A549 (cell line): Measurements from ENCODE around the gene HEG1. TPM values are rescaled to one million over a fixed set of nuclear protein-coding genes. Genes with fewer than 3 reads are reported as not detected.
A peak's percentile ranks its signal among the peaks of the same experiment; 100 is the strongest.

Source experiments
- ATAC-seq, 2 experiments: fragments of 200-7000 bp in 1 of 2; fragments of >200 bp in 1 of 2; cut with Nextera tagmentation in 1 of 2; cut with Tn5 transposase in 1 of 2; 3 replicates each; pipeline versions ENCODE4 v1.8.0 to v1.9.1; 2018 to 2020; ENCODE audit warnings: mild to moderate bottlenecking in 1 of 2, moderate library complexity in 1 of 2
- CTCF ChIA-PET: fragments of 300-600 bp; sonication (Branson Sonifier 250); formaldehyde crosslinking; extraction: SDS; loops from one replicate; lab custom pipeline; 2021; ENCODE audit warnings: antibody characterized with exemption, inconsistent platforms; lab: Yijun Ruan, JAX
- POLR2A ChIA-PET: fragments of 350-600 bp; formaldehyde crosslinking; extraction: SDS; loops from one replicate; lab custom pipeline; 2021; ENCODE audit warnings: antibody characterized with exemption, inconsistent platforms; lab: Yijun Ruan, JAX
- DNase-seq, 2 experiments: peaks; one replicate each; pipeline versions ENCODE4 v3.0.0 to v3.0.0-alpha.2; 2011 to 2016; ENCODE audit warnings: low read depth in 1 of 2, low spot score in 1 of 2
- FAIRE-seq: peaks from 2 replicates; lab custom pipeline; 2011; peaks lifted over from hg19 to GRCh38; lab: Jason Lieb, UNC
- H3K27ac ChIP-seq, 2 experiments: fragments of >200 bp; sonication (Bioruptor Twin); formaldehyde crosslinking; 3 replicates each; pipeline ENCODE4 v1.5.1; 2016 to 2017
- H3K4me1 ChIP-seq: fragments of >200 bp; sonication (Bioruptor Twin); formaldehyde crosslinking; 3 replicates; pipeline ENCODE4 v1.6.1; 2016
- H3K4me2 ChIP-seq: fragments of >200 bp; sonication (Bioruptor Twin); formaldehyde crosslinking; 3 replicates; pipeline ENCODE4 v1.6.1; 2016
- H3K4me3 ChIP-seq: fragments of >200 bp; sonication (Bioruptor Twin); formaldehyde crosslinking; 3 replicates; pipeline ENCODE4 v1.5.1; 2016
- H3K9me3 ChIP-seq: fragments of >200 bp; sonication (Bioruptor Twin); formaldehyde crosslinking; 3 replicates; pipeline ENCODE4 v1.6.1; 2016
- BCL3 ChIP-seq: fragments of >200 bp; sonication (Bioruptor Twin); formaldehyde crosslinking; IDR thresholded peaks from 3 replicates; pipeline ENCODE4 v1.6.1; 2016
- CBX2 ChIP-seq: fragments of 200-600 bp; sonication (generic); IDR thresholded peaks from 2 replicates; pipeline ENCODE4 v1.6.1; 2016; ENCODE audit warnings: low read depth, mild to moderate bottlenecking, borderline replicate concordance
- EHF ChIP-seq: fragments of 250-450 bp; sonication (Bioruptor Pico); IDR thresholded peaks from 2 replicates; pipeline ENCODE4 v1.5.0; 2020; ENCODE audit warnings: mild to moderate bottlenecking
- EHMT2 ChIP-seq: fragments of 200-600 bp; sonication (generic); IDR thresholded peaks from 2 replicates; pipeline ENCODE4 v1.6.1; 2016; ENCODE audit warnings: antibody characterized with exemption, low read depth, mild to moderate bottlenecking, moderate library complexity
- FOSL2 ChIP-seq, 2 experiments: fragments of 450-650 bp in 1 of 2; fragments of >200 bp in 1 of 2; sonication (Bioruptor Twin) in 1 of 2; formaldehyde crosslinking; IDR thresholded peaks; 2 replicates each; pipeline versions ENCODE4 v1.5.0 to v1.6.1; 2016 to 2020; ENCODE audit warnings: mild to moderate bottlenecking in 1 of 2, moderate library complexity in 1 of 2
- HMGXB4 ChIP-seq: fragments of 250-450 bp; sonication (Bioruptor Pico); IDR thresholded peaks from 2 replicates; pipeline ENCODE4 v1.5.0; 2021; ENCODE audit warnings: mild to moderate bottlenecking, moderate library complexity, borderline replicate concordance
- JUNB ChIP-seq: fragments of >200 bp; sonication (Bioruptor Twin); formaldehyde crosslinking; IDR thresholded peaks from 2 replicates; pipeline ENCODE4 v1.6.1; 2016
- KDM1A ChIP-seq: fragments of 200-600 bp; sonication (generic); IDR thresholded peaks from 2 replicates; pipeline ENCODE4 v1.6.1; 2016; ENCODE audit warnings: low read depth, mild to moderate bottlenecking
- MAFK ChIP-seq: fragments of 450-650 bp; IDR thresholded peaks from 2 replicates; pipeline ENCODE4 v1.6.1; 2014; ENCODE audit not compliant: partially characterized antibody
- NPAS2 ChIP-seq: fragments of 250-450 bp; sonication (Bioruptor Pico); IDR thresholded peaks from 2 replicates; pipeline ENCODE4 v1.8.0; 2022; ENCODE audit warnings: mild to moderate bottlenecking, moderate library complexity, borderline replicate concordance
- NR3C1 ChIP-seq: fragments of >200 bp; sonication (Bioruptor Twin); formaldehyde crosslinking; IDR thresholded peaks from 3 replicates; pipeline ENCODE4 v1.6.1; 2017
- PBX3 ChIP-seq: IDR thresholded peaks from 2 replicates; pipeline ENCODE4 v1.6.1; 2012
- POLR2AphosphoS2 ChIP-seq: conservative IDR thresholded peaks from 2 replicates; pipeline ENCODE4 v1.6.1; 2012; ENCODE audit warnings: low read length, improper control_type of control experiment, inconsistent platforms
- TFCP2L1 ChIP-seq: fragments of 250-450 bp; sonication (Bioruptor Pico); IDR thresholded peaks from 2 replicates; pipeline ENCODE4 v1.5.0; 2021; ENCODE audit warnings: mild to moderate bottlenecking
- ZNF302 ChIP-seq: fragments of 250-450 bp; sonication (Bioruptor Pico); IDR thresholded peaks from 2 replicates; pipeline ENCODE4 v1.9.0; 2021; ENCODE audit warnings: inconsistent platforms, mild to moderate bottlenecking, moderate library complexity
- WGBS: methylation state at CpG from one replicate; pipeline ENCODE4 v1.1.6; 2017; ENCODE audit errors: missing lambda C conversion rate; 5-methylcytosine and 5-hydroxymethylcytosine counted together
- polyA plus RNA-seq, 4 experiments: library from polyadenylated mRNA; depleted of rRNA in 3 of 4; stranded (reverse); fragments of >200 nt; fragmentation: RNase III in 1 of 4; extraction: RNeasy Plus Mini Kit Qiagen cat#74134 plus additional on column Dnase treatment in 1 of 4; gene quantifications; 2 replicates in 3 of 4; 3 replicates in 1 of 4; pipeline ENCODE4 v1.2.3, GENCODE V29; 2011 to 2017

Gene HEG1
- polyA plus RNA-seq, 2 of the 4 experiments (the other 2 are of a cell fraction) = 5.4 to 5.6 TPM

DNA sequence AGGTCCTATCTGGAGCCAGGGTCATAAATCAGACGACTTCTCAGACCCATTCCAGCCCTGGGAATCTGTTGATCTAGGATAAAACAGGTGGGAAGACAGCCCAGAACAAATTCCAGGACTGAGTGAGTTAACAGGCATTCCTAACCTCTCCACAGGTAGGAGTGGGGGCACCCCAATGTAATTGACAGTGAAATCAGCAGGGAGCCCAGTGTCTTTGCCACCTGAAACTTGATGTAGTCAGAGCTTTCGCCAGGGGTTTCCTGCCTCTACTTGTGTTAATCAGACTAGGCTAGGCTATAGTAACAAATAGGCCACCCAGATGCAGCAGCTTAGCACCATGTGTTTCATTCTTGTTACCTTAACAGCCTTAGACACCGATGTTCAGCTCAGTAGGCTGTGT lies 2.7 kb upstream of the HEG1 start:
- ATAC-seq (no peak), FAIRE-seq (no peak), DNase-seq (no peak)
- peaks cover 55% of the 10 kb centered on the region for H3K4me1 ChIP-seq
- ChIA-PET POLR2A (no interaction called here), CTCF (interaction anchor here (0.7 to 1.2 kb wide), 3 partner anchors 58 to 297 kb away, joined by 3 read pairs; no protein-coding TSS in a partner anchor)
- WGBS = 75% methylated on average over 3 of the region's 3 CpGs
- TF ChIP-seq ZNF302 (CRISPR knock-in tag) = no peak
- TF ChIP-seq EHF (CRISPR knock-in tag) = no peak
- no peak for TF ChIP-seq KDM1A
- no peak for TF ChIP-seq EHMT2
- TF ChIP-seq CBX2 = no peak
- no peak for TF ChIP-seq HMGXB4
- no peak for TF ChIP-seq MAFK
- TF ChIP-seq BCL3 = no peak
- no peak for TF ChIP-seq JUNB
- no peak for TF ChIP-seq TFCP2L1 (CRISPR knock-in tag)
- no peak for TF ChIP-seq NR3C1
- TF ChIP-seq PBX3 = no peak
- no peak overlapping the region for H3K4me3 ChIP-seq
- H3K27ac ChIP-seq = 0 out of 6 replicates have a peak overlapping the region, but pooled peaks have one; percentile 10 to 87
- H3K4me2 ChIP-seq = no peak overlapping the region
- H3K9me3 ChIP-seq = no peaks in the 10 kb centered on the region

GRCh38 chr3:125057186-125057850 lies 1.5 kb upstream of the HEG1 start:
- Histone ChIP-seq H3K9me3 (no peaks in the 10 kb centered on the region), H3K4me3 (no peak overlapping the region), H3K27ac (peak overlapping the region; percentile 83 to 89; a peak in 4 of 6 replicates), H3K4me1 (peaks cover 58% of the 10 kb centered on the region), H3K4me2 (peak overlapping the region; percentile 99)
- ATAC-seq (peak in 1 of 2 experiments; percentile 25; a peak in 2 of 6 replicates), DNase-seq (no peak), FAIRE-seq (no peak)
- ChIA-PET CTCF (interaction anchor here (1.1 to 1.7 kb wide), 5 partner anchors 62 to 132 kb away, joined by 3 to 4 read pairs (median 3); no protein-coding TSS in a partner anchor), POLR2A (interaction anchor here (0.6 kb wide), 1 partner anchor 63 kb away, joined by 7 read pairs; no protein-coding TSS in a partner anchor)
- WGBS = 65% methylated on average over 3 of the region's 3 CpGs
- TF ChIP-seq FOSL2 (IDR thresholded peaks at IDR 0.05) (peak; percentile 37; the same call in 1 of the 2 replicates), FOSL2 (CRISPR knock-in tag; IDR thresholded peaks at IDR 0.05) (peak; percentile 66), POLR2AphosphoS2 (no peak)

GRCh38 chr3:125055331-125055912 lies 375 bp downstream of the HEG1 start:
- 0% methylated on average over 2 of the region's 78 CpGs for WGBS

More at GRCh38 chr3:125055331-125055912, 375 bp downstream of the HEG1 start:
- peak overlapping the region; percentile 83 to 89 for H3K27ac ChIP-seq
- H3K4me2 ChIP-seq = peak overlapping the region; percentile 99
- CTCF ChIA-PET = no interaction called here
- DNase-seq (no peak), FAIRE-seq (no peak), ATAC-seq (peak; percentile 7 to 61)
- POLR2A ChIA-PET = no interaction called here
- peak overlapping the region; percentile 81 for H3K4me3 ChIP-seq
- H3K4me1 ChIP-seq = peaks cover 48% of the 10 kb centered on the region
- H3K9me3 ChIP-seq = no peaks in the 10 kb centered on the region
- TF ChIP-seq EHMT2 = no peak
- no peak for TF ChIP-seq CBX2
- no peak for TF ChIP-seq NPAS2 (CRISPR knock-in tag)
